Fibroblast of skin of abdomen (primary cell): Measurements from ENCODE around the gene TNP2.
"Not testable (repeated sequence)": the region's sequence is repeated elsewhere in the genome, so short reads cannot be mapped to it uniquely, and the experiment has no call there.

Source experiments
- DNase-seq: peaks from one replicate; pipeline ENCODE4 v3.0.0-alpha.2; 2013

Gene TNP2

GRCh38 chr16:11239644-11240632 is 29.2 kb downstream of the TNP2 start:
- DNase-seq = no peak

GRCh38 chr16:11238272-11239202 is 30.6 kb downstream of the TNP2 start:
- no peak for DNase-seq

DNA sequence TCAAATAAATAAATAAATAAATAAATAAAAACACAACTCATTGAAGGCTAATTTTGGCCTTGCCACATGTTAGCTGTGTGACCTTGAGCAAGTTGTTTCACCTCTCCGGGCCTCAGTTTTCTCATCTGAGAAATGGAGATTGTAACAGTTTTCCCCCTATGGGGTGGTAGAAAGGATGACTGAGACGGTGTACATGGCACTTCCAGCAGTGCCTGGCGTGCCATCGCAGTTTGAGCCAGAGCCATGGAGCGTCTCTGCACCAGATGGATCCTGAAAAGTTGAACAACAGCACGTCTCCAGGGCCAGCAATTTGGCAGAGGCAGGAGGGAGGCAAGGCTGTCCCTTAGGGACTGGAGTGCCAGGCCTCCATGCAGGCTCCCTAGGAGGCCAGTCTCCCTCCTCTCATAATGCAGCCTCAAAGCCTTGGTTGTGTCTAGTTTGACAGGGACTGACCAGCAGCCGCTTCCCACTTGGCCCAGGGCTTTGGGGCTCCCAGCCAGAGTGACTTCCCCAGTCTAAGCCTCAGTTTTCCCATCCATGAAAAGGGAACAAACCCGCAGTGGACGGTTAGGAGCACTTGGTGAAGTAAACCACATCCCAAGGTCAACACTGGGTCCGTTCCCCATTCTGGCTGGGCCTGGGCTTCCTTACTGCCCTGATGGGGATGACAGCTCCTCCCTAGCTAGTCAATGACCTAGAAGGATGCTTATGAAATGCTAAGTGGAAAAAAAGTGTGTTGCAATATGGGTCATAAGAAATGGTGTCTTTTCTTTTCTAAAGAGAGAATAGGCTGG is 32.5 kb downstream of the TNP2 start:
- DNase-seq = no peak

DNA sequence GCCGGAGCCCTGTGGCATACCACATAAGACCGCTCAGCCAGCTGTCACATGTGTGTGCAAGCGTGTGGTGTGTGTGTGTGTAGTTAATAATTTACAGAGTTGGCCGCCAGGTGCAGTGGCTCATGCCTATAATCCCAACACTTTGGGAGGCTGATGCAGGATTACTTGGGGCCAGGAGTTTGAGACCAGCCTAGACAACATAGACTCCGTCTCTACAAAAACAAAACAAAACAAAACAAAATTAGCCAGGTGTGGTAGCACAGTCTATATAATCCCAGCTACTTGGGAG is 33.5 kb downstream of the TNP2 start:
- DNase-seq = no peak

GRCh38 chr16:11234884-11235702 is 34.0 kb downstream of the TNP2 start:
- DNase-seq = no peak

- no peak for DNase-seq
These were observed 35.3 kb downstream of the TNP2 start for GRCh38 chr16:11233727-11234376.

GRCh38 chr16:11232852-11233726 is 36.0 kb downstream of the TNP2 start:
- DNase-seq = no peak

DNA sequence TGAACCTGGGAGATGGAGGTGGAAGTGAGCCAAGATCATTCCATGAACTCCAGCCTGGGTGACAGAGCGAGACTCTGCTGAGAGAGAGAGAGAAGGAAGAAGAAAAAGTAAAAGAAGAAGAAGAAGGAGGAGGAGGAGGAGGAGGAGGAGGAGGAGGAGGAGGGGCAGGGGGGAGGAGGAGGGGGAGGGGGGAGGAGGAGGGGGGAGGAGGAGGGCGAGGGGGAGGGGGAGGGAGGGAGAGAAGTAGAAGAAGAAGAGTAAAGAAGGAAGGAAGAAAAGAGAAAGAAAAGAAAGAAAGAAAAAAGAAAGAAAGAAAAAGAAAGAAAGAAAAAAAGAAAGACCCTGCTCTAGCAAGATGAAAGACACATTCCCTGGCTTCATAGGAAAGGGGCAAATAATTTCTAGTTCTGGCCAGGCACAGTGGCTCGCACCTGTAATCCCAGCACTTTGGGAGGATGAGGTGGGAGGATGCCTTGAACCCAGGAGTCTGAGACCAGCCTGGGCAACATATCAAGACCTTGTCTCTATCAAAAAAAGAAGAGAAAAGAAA is 36.7 kb downstream of the TNP2 start:
- DNase-seq = no peak

DNA sequence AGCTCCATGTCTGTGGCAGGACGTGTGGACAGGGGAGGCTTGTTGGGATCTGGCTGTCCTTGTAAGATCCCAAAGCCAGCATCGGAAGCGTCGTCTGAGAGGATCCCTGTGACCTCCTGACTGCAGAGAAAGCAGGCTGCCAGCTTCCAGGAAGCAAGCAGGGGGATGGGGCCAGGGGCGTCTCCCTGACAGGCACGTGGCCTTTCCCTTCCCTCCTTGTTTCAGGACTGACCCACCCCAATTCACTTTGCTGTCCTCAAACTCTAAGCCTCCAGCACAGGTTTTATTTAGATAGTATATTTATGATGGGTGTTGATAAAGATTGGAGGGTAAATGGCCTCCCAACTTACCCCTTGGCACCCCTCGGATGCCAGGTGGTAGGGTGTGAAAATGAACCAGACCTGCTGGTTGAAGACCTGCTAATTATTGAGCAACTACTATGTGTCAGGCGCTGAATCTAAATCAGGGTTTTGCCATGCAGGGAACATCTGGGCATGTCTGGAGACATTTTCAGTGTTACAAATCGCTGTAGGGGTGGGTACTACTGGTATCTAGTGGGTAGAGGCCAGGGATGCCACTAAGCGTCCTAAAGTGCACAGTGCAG is 37.7 kb downstream of the TNP2 start:
- no peak for DNase-seq

- no peak for DNase-seq
These were observed 39.2 kb downstream of the TNP2 start for GRCh38 chr16:11229906-11230305.

DNA sequence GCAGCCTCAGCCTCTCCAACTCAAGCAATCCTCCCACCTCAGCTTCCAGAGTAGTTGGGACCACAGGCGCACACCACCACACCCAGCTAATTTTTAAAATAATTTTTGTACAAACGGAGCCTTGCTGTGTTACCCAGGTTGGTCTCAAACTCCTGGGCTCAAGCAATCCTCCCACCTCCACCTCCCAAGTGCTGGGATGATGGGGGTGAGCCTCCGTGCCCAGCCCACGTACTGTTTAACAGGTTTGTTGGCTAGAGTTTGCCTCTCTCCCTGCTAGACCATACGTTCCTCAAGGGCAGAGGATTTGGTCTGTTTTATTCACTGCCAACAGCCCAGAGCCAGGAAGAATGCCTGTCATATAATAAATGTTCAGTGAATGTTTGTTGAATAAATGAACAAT is 39.7 kb downstream of the TNP2 start:
- DNase-seq = no peak

DNA sequence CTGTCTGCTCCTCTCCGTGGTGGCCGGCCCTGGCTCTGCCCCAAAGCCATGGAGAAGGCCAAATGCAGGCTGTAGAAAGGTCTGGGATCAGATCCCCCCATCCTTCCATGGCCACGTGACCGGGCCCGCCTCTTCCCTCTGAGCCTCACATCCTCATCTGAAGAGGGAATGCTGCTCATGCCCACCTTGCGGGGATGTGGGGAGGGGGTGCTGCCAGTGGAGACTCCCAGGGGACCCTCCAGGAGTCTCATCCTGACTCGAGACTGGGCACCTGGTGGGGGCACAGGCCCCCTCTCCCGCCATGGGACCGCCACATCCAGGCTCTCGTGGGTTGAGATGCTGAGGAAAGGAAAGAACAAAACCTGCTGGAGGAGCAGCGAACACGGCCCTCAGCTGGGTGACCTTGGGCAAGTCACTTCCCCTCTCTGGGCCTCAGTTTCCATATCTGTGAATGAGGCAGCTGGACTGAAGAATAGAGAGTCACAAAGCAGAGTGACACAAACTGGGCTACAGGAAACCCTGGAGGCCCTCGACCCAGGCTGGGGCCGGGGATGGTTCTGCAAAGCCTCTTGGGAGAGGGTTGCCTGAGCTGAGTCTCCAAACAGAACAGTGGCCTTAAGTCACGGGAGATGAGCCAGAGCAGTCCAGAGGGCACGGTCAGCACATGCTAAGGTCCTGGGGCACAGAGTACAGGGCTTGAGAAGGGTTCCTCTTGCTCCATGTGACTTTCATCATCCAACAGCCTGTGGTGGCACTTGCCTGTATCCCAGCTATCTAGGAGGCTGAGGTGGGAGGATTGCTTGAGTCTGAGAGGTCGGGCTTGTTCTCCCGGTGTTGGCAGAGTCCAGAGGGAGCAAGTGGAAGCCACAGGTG is 43.2 kb downstream of the TNP2 start:
- DNase-seq = no peak

DNA sequence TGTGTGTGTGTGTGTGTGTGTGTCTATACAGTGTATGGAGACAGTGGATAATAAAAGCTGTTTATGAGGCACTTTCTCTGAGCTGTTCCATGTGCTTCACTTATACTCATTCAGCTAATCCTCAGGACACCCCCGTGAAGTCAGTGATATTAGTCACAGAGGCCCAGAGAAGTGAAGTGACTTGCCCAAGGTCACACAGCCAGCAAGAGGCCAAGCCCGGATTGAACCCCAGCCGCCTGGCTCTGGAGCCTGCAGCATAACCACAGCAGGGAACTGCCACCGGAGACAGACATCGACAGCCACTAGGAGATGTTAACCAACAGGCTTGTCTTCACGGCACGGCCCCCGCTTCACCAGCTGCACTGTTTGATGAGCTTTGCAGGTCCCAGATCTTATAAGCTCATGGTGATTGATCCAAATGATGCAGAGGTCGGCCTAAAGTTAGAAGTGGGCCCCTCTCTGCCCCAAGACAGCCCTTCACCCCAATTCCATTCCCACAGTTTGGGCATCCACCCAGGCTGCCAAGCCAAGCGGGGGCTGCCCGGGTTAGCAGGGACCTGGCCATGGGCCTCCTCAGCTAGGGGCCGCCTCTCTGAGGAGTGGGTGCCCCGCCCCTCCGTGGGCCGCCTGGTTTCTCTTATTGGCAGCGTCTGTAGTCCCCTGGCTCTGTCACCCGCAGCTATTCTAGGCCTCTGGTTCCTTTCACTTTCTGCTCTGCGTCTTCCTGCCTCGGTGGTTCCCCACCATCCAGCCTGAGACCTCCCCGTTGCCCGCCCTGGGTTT is 44.0 kb downstream of the TNP2 start:
- DNase-seq = no peak

DNA sequence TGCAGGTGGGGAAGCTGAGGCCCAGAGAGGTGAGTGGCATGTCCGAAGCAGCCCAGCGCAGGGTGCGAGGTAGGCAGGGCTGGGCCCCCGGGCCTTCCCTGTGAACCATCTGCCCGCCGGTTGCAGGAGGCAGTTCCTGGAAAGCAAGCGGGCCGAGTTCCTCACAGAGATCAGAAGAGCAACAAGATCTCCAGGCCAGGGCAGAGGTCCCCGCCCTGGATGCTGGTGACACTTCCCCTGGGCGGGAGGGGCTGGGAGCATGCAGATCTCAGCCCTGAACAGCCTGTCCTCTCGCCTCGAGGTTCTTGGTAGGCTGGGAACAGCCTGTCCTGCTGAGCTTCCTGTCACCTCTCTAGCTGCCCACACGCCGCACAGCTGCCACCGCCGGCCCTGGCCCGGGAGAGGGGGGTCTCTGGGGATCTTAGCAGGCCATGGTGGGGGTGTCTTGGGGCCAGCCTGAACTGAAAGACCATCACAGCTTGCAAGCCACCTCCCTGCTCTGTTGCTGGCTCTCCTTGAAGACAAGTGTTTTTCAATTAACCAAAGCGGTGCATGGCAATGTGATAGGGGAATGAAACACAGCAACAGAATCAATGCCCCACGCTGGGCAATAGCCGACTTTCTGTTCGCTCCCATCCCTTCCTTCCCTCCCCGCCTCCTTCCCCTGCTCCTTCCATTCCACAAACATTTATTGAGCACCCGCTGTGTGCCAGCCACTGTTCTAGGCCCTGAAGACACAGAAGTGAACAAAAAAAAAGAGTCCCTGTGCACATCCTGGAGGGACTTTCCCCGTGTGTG is 44.8 kb downstream of the TNP2 start:
- no peak for DNase-seq

DNA sequence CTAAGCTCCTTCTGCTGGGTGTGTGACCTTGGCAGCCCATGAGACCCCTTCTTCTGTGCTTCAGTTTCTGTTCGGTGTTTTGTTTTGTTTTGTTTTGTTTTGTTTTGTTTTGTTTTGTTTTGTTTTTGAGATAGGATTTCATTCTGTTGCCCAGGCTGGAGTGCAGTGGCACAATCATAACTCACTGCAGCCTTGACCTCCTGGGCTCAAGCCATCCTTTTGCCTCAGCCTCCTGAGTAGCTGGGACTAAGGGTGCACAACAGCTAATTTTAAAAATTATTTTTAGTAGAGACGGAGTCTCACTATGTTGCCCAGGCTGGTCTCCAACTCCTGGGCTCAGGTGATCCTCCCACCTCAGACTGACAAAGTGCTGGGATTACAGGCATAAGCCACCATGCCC is 48.6 kb downstream of the TNP2 start:
- DNase-seq = not testable (repeated sequence)

GRCh38 chr16:11219178-11219577 is 49.9 kb downstream of the TNP2 start:
- DNase-seq = no peak

DNA sequence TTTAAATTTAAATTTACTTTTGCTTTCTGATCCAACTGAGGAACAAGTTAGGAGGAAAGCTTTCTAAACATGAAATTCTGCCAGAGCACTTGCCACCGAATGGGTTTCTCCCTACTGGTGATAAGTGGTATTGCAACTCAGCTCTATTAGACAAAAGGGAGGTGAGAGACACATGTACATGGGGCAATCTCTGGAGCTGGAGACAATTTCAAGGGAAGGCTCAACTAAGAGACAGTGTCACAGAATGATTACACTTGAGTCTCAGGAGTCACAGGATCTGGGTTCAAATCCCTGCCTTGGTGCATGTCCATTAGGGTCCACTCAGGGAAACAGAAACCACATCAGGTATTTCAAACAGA is 50.5 kb downstream of the TNP2 start:
- DNase-seq = no peak
